ENCODE data around the gene LRRIQ1. TPM values are rescaled to one million over a fixed set of nuclear protein-coding genes. Genes with fewer than 3 reads are reported as not detected.
"Not testable (repeated sequence)": the region's sequence is repeated elsewhere in the genome, so short reads cannot be mapped to it uniquely, and the experiment has no call there.

The LRRIQ1 gene
- total RNA-seq, 2 experiments from 2014 or later = not detected

- H4K20me1 ChIP-seq (ENCODE audit: insufficient read depth, low read length) = no peaks in the 10 kb centered on the region
- no peaks in the 10 kb centered on the region for H3K9me2 ChIP-seq (ENCODE audit: insufficient read depth, low read length)
- no TSS peak for BruUV-seq (replicated peaks)
- H3K4me2 ChIP-seq (ENCODE audit: low read length) = no peak overlapping the region
- no peaks in the 10 kb centered on the region for H3K36me3 ChIP-seq (ENCODE audit: insufficient read depth, low read length)
- no peaks in the 10 kb centered on the region for H3K79me2 ChIP-seq (ENCODE audit: insufficient read depth, low read depth, low read length)
- no peak overlapping the region for H2AFZ ChIP-seq (ENCODE audit: low read length)
- no peaks in the 10 kb centered on the region for H3K4me1 ChIP-seq (ENCODE audit: insufficient read depth, low read length, poor library complexity, severe bottlenecking)
- TF ChIP-seq CTCF (conservative IDR thresholded peaks at IDR 0.05; ENCODE audit: low read length) = no peak
- TF ChIP-seq EZH2phosphoT487 (IDR thresholded peaks at IDR 0.05; ENCODE audit: borderline replicate concordance, low read depth, low read length) = no peak
- no peaks in the 10 kb centered on the region for H3K9me3 ChIP-seq (ENCODE audit: low read length)
- DNase-seq (ENCODE audit: low spot score) = no peak
- H3K4me3 ChIP-seq (ENCODE audit: low read depth, low read length, poor library complexity, severe bottlenecking) = no peak overlapping the region
- POLR2A ChIA-PET = interaction anchor here (1.0 kb wide), 1 partner anchor 233 kb away, joined by 3 read pairs; no protein-coding TSS in a partner anchor
- no peak overlapping the region for H3K27ac ChIP-seq (ENCODE audit: low read depth, low read length, poor library complexity, severe bottlenecking)
- CTCF ChIA-PET (ENCODE audit: unreplicated experiment) = no interaction called here
- intact Hi-C loops (cut with micrococcal nuclease; ENCODE audit: unreplicated experiment) = no loop called here
Observed at GRCh38 chr12:85190728-85191127, 154.6 kb downstream of the LRRIQ1 start.

- CTCF ChIA-PET (ENCODE audit: unreplicated experiment); H3K27ac ChIP-seq (ENCODE audit: low read depth, low read length, poor library complexity, severe bottlenecking); H3K9me2 ChIP-seq (ENCODE audit: insufficient read depth, low read length); intact Hi-C loops (cut with micrococcal nuclease; ENCODE audit: unreplicated experiment); H4K20me1 ChIP-seq (ENCODE audit: insufficient read depth, low read length); POLR2A ChIA-PET; H3K79me2 ChIP-seq (ENCODE audit: insufficient read depth, low read depth, low read length); H3K36me3 ChIP-seq (ENCODE audit: insufficient read depth, low read length); H3K9me3 ChIP-seq (ENCODE audit: low read length); H3K4me1 ChIP-seq (ENCODE audit: insufficient read depth, low read length, poor library complexity, severe bottlenecking); H3K4me3 ChIP-seq (ENCODE audit: low read depth, low read length, poor library complexity, severe bottlenecking); H2AFZ ChIP-seq (ENCODE audit: low read length); DNase-seq (ENCODE audit: low spot score); H3K4me2 ChIP-seq (ENCODE audit: low read length); BruUV-seq (replicated peaks): not testable (repeated sequence)
Observed at GRCh38 chr12:85203809-85204208, 167.7 kb downstream of the LRRIQ1 start.

- no TSS peak for BruUV-seq (replicated peaks)
- TF ChIP-seq CTCF (conservative IDR thresholded peaks at IDR 0.05; ENCODE audit: low read length) (no peak), EZH2phosphoT487 (IDR thresholded peaks at IDR 0.05; ENCODE audit: borderline replicate concordance, low read depth, low read length) (no peak)
- Histone ChIP-seq H3K79me2 (ENCODE audit: insufficient read depth, low read depth, low read length) (no peaks in the 10 kb centered on the region), H3K4me3 (ENCODE audit: low read depth, low read length, poor library complexity, severe bottlenecking) (no peak overlapping the region), H2AFZ (ENCODE audit: low read length) (no peak overlapping the region), H3K27ac (ENCODE audit: low read depth, low read length, poor library complexity, severe bottlenecking) (no peak overlapping the region), H3K4me2 (ENCODE audit: low read length) (no peak overlapping the region), H4K20me1 (ENCODE audit: insufficient read depth, low read length) (no peaks in the 10 kb centered on the region), H3K9me2 (ENCODE audit: insufficient read depth, low read length) (no peaks in the 10 kb centered on the region), H3K36me3 (ENCODE audit: insufficient read depth, low read length) (no peaks in the 10 kb centered on the region), H3K4me1 (ENCODE audit: insufficient read depth, low read length, poor library complexity, severe bottlenecking) (no peaks in the 10 kb centered on the region), H3K9me3 (ENCODE audit: low read length) (no peaks in the 10 kb centered on the region)
- no peak for DNase-seq (ENCODE audit: low spot score)
- ChIA-PET CTCF (ENCODE audit: unreplicated experiment) (no interaction called here), POLR2A (no interaction called here)
- intact Hi-C loops (cut with micrococcal nuclease; ENCODE audit: unreplicated experiment) = no loop called here
Observed at GRCh38 chr12:85206543-85206942, 170.4 kb downstream of the LRRIQ1 start.

- DNase-seq (ENCODE audit: low spot score); BruUV-seq (replicated peaks); CTCF ChIA-PET (ENCODE audit: unreplicated experiment); H3K36me3 ChIP-seq (ENCODE audit: insufficient read depth, low read length); H3K27ac ChIP-seq (ENCODE audit: low read depth, low read length, poor library complexity, severe bottlenecking); intact Hi-C loops (cut with micrococcal nuclease; ENCODE audit: unreplicated experiment); H3K4me3 ChIP-seq (ENCODE audit: low read depth, low read length, poor library complexity, severe bottlenecking); H3K9me2 ChIP-seq (ENCODE audit: insufficient read depth, low read length); H3K79me2 ChIP-seq (ENCODE audit: insufficient read depth, low read depth, low read length); POLR2A ChIA-PET; H3K4me2 ChIP-seq (ENCODE audit: low read length); H2AFZ ChIP-seq (ENCODE audit: low read length); H3K9me3 ChIP-seq (ENCODE audit: low read length); H4K20me1 ChIP-seq (ENCODE audit: insufficient read depth, low read length); H3K4me1 ChIP-seq (ENCODE audit: insufficient read depth, low read length, poor library complexity, severe bottlenecking): not testable (repeated sequence)
Observed at GRCh38 chr12:85224339-85224738, 188.2 kb downstream of the LRRIQ1 start.
